ENCODE measurements around the gene LIN28B. TPM values are rescaled to one million over a fixed set of nuclear protein-coding genes. Genes with fewer than 3 reads are reported as not detected.
A peak's percentile ranks its signal among the peaks of the same experiment; 100 is the strongest.
"Not testable (repeated sequence)": the region's sequence is repeated elsewhere in the genome, so short reads cannot be mapped to it uniquely, and the experiment has no call there.

LIN28B gene
- total RNA-seq, 1 experiment from 2014 or later, result 45.6 TPM

GRCh38 chr6:105080279-105080678, 123.4 kb downstream of the LIN28B start:
- H3K27me3 ChIP-seq (ENCODE audit: control insufficient read depth, insufficient read depth, low read length), result no peaks in the 10 kb centered on the region
- no peak overlapping the region for H3K4me3 ChIP-seq (ENCODE audit: insufficient read depth, low read depth, low read length)
- H3K36me3 ChIP-seq (replicated peaks; ENCODE audit: control insufficient read depth, insufficient read depth, low read length), result peaks cover 5% of the 10 kb centered on the region
- DNase-seq, result no peak

- H3K36me3 ChIP-seq (replicated peaks; ENCODE audit: control insufficient read depth, insufficient read depth, low read length); H3K4me3 ChIP-seq (ENCODE audit: insufficient read depth, low read depth, low read length); H3K27me3 ChIP-seq (ENCODE audit: control insufficient read depth, insufficient read depth, low read length); DNase-seq: not testable (repeated sequence)
Measured at GRCh38 chr6:105081662-105082061, 124.8 kb downstream of the LIN28B start.

- H3K36me3 ChIP-seq (replicated peaks; ENCODE audit: control insufficient read depth, insufficient read depth, low read length), result no peaks in the 10 kb centered on the region
- no peaks in the 10 kb centered on the region for H3K27me3 ChIP-seq (ENCODE audit: control insufficient read depth, insufficient read depth, low read length)
- peak; percentile 28 for DNase-seq
Measured at GRCh38 chr6:105087571-105088211, 130.8 kb downstream of the LIN28B start.

GRCh38 chr6:105091140-105091829, 134.4 kb downstream of the LIN28B start:
- H3K27me3 ChIP-seq (ENCODE audit: control insufficient read depth, insufficient read depth, low read length), result no peaks in the 10 kb centered on the region
- DNase-seq, result no peak
- H3K4me3 ChIP-seq (ENCODE audit: insufficient read depth, low read depth, low read length), result no peak overlapping the region
- no peaks in the 10 kb centered on the region for H3K36me3 ChIP-seq (replicated peaks; ENCODE audit: control insufficient read depth, insufficient read depth, low read length)

More at GRCh38 chr6:105087571-105088211, 130.8 kb downstream of the LIN28B start:
- no peak overlapping the region for H3K4me3 ChIP-seq (ENCODE audit: insufficient read depth, low read depth, low read length)

DNA sequence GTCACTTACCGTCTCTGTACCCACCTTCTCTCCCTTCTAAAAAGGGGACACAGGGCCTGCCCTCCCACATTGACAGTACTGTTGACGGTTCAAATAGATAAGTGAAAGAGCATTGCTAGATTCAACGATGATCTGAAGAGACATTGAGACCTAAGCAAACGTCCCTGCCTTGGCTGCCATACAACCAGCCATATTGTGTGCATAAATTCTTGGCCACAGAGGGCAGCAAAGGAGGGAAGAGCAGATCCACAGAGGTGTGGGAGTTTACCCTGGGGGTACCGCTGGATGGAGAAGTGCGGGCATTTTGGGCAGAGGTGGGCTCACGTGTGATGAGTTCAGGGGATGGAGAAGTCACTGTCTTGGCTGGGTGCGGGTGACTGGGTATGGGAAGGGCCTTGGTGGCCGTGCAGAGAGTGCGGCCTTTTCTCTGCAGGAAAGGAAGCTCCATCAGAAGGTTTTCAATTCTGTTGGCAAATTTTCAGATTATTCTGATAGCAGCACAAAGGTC, 137.3 kb downstream of the LIN28B start:
- no peak overlapping the region for H3K4me3 ChIP-seq (ENCODE audit: insufficient read depth, low read depth, low read length)
- H3K36me3 ChIP-seq (replicated peaks; ENCODE audit: control insufficient read depth, insufficient read depth, low read length), result no peaks in the 10 kb centered on the region
- no peaks in the 10 kb centered on the region for H3K27me3 ChIP-seq (ENCODE audit: control insufficient read depth, insufficient read depth, low read length)
- no peak for DNase-seq

- Histone ChIP-seq H3K4me3 (ENCODE audit: insufficient read depth, low read depth, low read length) (no peak overlapping the region), H3K36me3 (replicated peaks; ENCODE audit: control insufficient read depth, insufficient read depth, low read length) (no peaks in the 10 kb centered on the region), H3K27me3 (ENCODE audit: control insufficient read depth, insufficient read depth, low read length) (no peaks in the 10 kb centered on the region)
- no peak for DNase-seq
Measured at GRCh38 chr6:105095139-105095538, 138.2 kb downstream of the LIN28B start.

DNA sequence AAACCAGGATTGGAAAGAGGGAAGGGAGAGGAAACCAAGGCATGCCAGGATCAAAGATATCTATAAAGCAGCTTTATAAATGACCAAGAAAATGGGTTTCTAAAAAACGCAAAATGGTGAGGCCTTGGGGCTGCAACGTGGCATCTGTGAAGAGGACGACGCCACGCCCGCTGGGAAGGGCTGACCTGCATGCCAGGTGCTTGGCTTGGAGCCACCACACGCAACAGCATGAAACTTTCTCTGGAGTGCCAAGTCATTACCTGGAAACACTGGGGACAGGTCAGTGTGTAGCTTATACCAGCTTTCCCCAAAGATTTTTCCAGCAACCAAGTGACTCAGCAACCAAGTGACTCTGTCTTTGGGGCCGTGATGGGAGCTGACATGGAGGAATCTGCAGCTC, 140.4 kb downstream of the LIN28B start:
- no peaks in the 10 kb centered on the region for H3K27me3 ChIP-seq (ENCODE audit: control insufficient read depth, insufficient read depth, low read length)
- DNase-seq, result no peak
- H3K4me3 ChIP-seq (ENCODE audit: insufficient read depth, low read depth, low read length), result no peak overlapping the region

GRCh38 chr6:105099371-105099770, 142.5 kb downstream of the LIN28B start:
- no peaks in the 10 kb centered on the region for H3K27me3 ChIP-seq (ENCODE audit: control insufficient read depth, insufficient read depth, low read length)
- no peaks in the 10 kb centered on the region for H3K36me3 ChIP-seq (replicated peaks; ENCODE audit: control insufficient read depth, insufficient read depth, low read length)
- H3K4me3 ChIP-seq (ENCODE audit: insufficient read depth, low read depth, low read length), result no peak overlapping the region
- DNase-seq, result no peak

More for the DNA sequence above, 140.4 kb downstream of the LIN28B start:
- H3K36me3 ChIP-seq (replicated peaks; ENCODE audit: control insufficient read depth, insufficient read depth, low read length), result no peaks in the 10 kb centered on the region

DNA sequence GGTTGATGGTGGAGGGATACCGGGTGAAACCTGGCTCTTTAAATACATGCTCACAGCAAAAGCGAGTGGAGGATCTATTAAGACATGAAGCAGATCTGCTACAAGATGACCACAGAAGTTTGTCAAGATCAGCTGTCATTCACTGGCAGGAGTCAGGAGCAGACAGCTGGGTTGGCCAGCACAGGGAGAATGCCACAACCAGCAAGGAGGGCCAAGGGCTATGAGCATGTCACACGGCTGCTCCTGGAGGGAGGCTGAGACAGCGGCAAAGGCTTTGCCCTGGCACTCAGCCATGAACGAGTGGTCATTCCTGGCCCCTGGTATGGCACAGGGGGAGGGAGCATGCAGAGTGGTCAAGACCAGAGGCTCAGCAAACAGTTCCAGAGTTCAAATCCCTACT, 145.3 kb downstream of the LIN28B start:
- Histone ChIP-seq H3K36me3 (replicated peaks; ENCODE audit: control insufficient read depth, insufficient read depth, low read length) (no peaks in the 10 kb centered on the region), H3K4me3 (ENCODE audit: insufficient read depth, low read depth, low read length) (no peak overlapping the region), H3K27me3 (ENCODE audit: control insufficient read depth, insufficient read depth, low read length) (no peaks in the 10 kb centered on the region)
- DNase-seq, result no peak

GRCh38 chr6:105105094-105105493, 148.2 kb downstream of the LIN28B start:
- Histone ChIP-seq H3K4me3 (ENCODE audit: insufficient read depth, low read depth, low read length) (no peak overlapping the region), H3K36me3 (replicated peaks; ENCODE audit: control insufficient read depth, insufficient read depth, low read length) (no peaks in the 10 kb centered on the region), H3K27me3 (ENCODE audit: control insufficient read depth, insufficient read depth, low read length) (no peaks in the 10 kb centered on the region)
- no peak for DNase-seq

DNA sequence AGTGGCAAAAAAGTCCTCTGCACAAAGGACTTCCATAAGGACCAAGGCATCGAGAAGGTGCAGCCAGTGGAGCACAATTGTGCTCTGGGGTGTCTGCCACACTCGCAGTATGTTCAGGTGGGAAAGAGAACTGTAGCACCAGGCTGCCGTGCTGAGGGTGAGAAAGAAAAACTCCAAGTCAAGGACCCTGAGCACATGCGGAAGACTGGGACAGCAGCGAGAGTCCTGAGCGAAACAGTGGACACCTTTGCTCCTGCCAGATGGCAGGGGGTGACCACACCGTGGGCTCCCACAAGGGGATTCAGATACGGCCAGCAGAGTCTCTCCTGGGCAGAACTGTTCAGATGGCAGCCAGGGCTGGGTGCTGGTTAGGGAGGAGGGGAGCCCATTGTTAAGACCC, 149.4 kb downstream of the LIN28B start:
- no peaks in the 10 kb centered on the region for H3K36me3 ChIP-seq (replicated peaks; ENCODE audit: control insufficient read depth, insufficient read depth, low read length)
- H3K4me3 ChIP-seq (ENCODE audit: insufficient read depth, low read depth, low read length), result no peak overlapping the region
- no peak for DNase-seq
- no peaks in the 10 kb centered on the region for H3K27me3 ChIP-seq (ENCODE audit: control insufficient read depth, insufficient read depth, low read length)

DNA sequence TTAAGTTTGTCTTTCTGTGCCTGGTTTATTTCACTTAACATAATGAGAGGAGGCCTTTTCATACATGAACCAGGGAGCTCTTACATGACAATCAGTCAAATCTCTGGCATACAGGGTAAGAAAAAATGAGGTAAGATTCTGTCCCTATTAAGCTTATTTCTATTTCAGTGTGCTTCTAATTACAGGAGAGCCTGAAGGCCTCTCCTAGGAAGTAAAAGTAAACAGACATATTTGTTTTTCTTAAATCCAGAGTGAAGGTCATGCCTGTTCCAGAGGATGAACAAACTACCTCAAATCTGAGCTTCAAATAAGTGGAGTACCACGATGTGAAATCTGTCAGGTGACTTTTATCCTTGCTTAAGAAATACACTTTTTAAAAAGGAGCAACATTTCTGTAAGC, 150.3 kb downstream of the LIN28B start:
- DNase-seq, result no peak
- H3K27me3 ChIP-seq (ENCODE audit: control insufficient read depth, insufficient read depth, low read length), result no peaks in the 10 kb centered on the region
- no peak overlapping the region for H3K4me3 ChIP-seq (ENCODE audit: insufficient read depth, low read depth, low read length)
- H3K36me3 ChIP-seq (replicated peaks; ENCODE audit: control insufficient read depth, insufficient read depth, low read length), result no peaks in the 10 kb centered on the region

GRCh38 chr6:105108631-105109262, 151.8 kb downstream of the LIN28B start:
- H3K4me3 ChIP-seq (ENCODE audit: insufficient read depth, low read depth, low read length), result no peak overlapping the region
- no peaks in the 10 kb centered on the region for H3K36me3 ChIP-seq (replicated peaks; ENCODE audit: control insufficient read depth, insufficient read depth, low read length)
- H3K27me3 ChIP-seq (ENCODE audit: control insufficient read depth, insufficient read depth, low read length), result no peaks in the 10 kb centered on the region
- no peak for DNase-seq

DNA sequence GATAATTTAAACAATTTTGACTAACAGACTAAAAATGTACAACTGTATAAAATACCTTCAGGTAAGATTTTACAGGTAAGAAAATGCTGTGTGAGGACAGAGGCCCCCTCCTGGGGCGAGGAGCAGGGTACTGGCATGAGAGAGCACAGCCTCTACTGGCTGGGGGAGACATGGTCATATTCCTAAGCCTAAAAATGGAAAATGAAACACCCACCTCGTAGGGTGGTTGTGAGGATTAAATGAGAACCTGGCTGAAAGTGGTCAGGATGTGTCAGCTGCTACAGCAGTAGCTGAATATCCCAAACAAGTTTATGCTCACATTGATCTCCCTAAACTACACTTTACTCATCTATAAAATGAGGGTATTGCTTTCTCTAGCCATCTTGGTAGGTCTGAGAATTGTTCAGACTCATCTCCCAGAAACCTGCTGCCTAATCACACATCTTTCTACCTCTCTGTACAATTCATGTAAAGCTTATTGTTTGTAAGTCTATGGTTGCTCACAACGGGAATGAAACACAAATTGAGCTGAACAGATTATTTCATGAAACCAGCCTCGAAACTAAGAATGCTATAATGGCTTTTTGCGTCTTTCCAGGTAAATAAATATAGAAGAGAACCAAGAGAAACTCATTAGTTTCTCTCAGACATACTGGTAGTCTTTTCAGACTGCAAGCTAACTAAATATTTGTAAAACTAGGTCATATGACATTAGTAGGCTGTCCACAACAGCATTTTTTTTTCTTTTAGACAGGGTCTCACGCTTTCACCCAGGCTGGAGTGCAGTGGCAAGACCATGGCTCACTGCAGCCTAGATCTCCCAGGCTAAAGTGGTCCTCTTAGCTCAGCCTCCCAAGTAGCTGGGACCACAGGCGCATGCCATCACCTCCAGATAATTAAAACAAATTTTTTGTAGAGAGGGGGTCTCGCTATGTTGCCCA, 153.3 kb downstream of the LIN28B start:
- DNase-seq, result no peak
- H3K4me3 ChIP-seq (ENCODE audit: insufficient read depth, low read depth, low read length), result no peak overlapping the region
- H3K27me3 ChIP-seq (ENCODE audit: control insufficient read depth, insufficient read depth, low read length), result no peaks in the 10 kb centered on the region
- H3K36me3 ChIP-seq (replicated peaks; ENCODE audit: control insufficient read depth, insufficient read depth, low read length), result no peaks in the 10 kb centered on the region
